Fibroblast of lung (primary cell): ENCODE data around the gene AGBL4. TPM values are rescaled to one million over a fixed set of nuclear protein-coding genes. Genes with fewer than 3 reads are reported as not detected.

Source experiments
- DNase-seq, 2 donors: peaks; one replicate each; pipeline versions ENCODE4 v3.0.0 to v3.0.0-alpha.2; 2010; ENCODE audit warnings: low read depth in 2 of 2
- H2AFZ ChIP-seq: 2 replicates; pipeline ENCODE4 v1.5.1; 2012; ENCODE audit warnings: low read length, control low read depth, inconsistent platforms
- H3K27ac ChIP-seq: 2 replicates; pipeline ENCODE4 v1.5.1; 2011; ENCODE audit warnings: low read length, control low read depth; ENCODE audit not compliant: insufficient read depth
- H3K27me3 ChIP-seq: 2 replicates; pipeline ENCODE4 v1.5.1; 2011; ENCODE audit warnings: mild to moderate bottlenecking, low read length; ENCODE audit not compliant: control insufficient read depth, insufficient read depth
- H3K36me3 ChIP-seq: 2 replicates; pipeline ENCODE4 v1.5.1; 2011; ENCODE audit warnings: low read length; ENCODE audit not compliant: control insufficient read depth, insufficient read depth
- H3K4me1 ChIP-seq: 2 replicates; pipeline ENCODE4 v1.5.1; 2011; ENCODE audit warnings: low read length; ENCODE audit not compliant: control insufficient read depth, insufficient read depth; ENCODE audit errors: extremely low read depth
- H3K4me2 ChIP-seq: 2 replicates; pipeline ENCODE4 v1.5.1; 2011; ENCODE audit warnings: low read length, control low read depth; ENCODE audit not compliant: insufficient read depth; ENCODE audit errors: extremely low read depth
- H3K4me3 ChIP-seq, 4 experiments: fragments of 200-600 bp in 1 of 4; sonication (generic) in 1 of 4; replicated peaks in 1 of 4; 2 replicates each; pipeline ENCODE4 v1.5.1; 2011 to 2016; ENCODE audit warnings: low read length in 4 of 4, low read depth in 3 of 4, mild to moderate bottlenecking in 3 of 4, control low read depth in 2 of 4, inconsistent platforms in 1 of 4, mixed read lengths in 1 of 4; ENCODE audit not compliant: insufficient read depth in 1 of 4; ENCODE audit errors: control extremely low read depth in 1 of 4
- H3K79me2 ChIP-seq: 2 replicates; pipeline ENCODE4 v1.5.1; 2012; ENCODE audit warnings: mild to moderate bottlenecking, low read length, inconsistent platforms; ENCODE audit not compliant: control insufficient read depth, insufficient read depth
- H3K9ac ChIP-seq: 2 replicates; pipeline ENCODE4 v1.5.1; 2011; ENCODE audit warnings: mild to moderate bottlenecking, low read length, control low read depth; ENCODE audit not compliant: insufficient read depth
- H3K9me3 ChIP-seq: 2 replicates; pipeline ENCODE4 v1.5.1; 2012; ENCODE audit warnings: low read depth, low read length; ENCODE audit not compliant: control insufficient read depth, insufficient read depth
- H4K20me1 ChIP-seq: 2 replicates; pipeline ENCODE4 v1.5.1; 2011; ENCODE audit warnings: low read length; ENCODE audit not compliant: control insufficient read depth, insufficient read depth; ENCODE audit errors: extremely low read depth
- EZH2 ChIP-seq: IDR thresholded peaks from 2 replicates; pipeline ENCODE4 v1.5.1; 2012; ENCODE audit warnings: low read length, control low read depth, mild to moderate bottlenecking; ENCODE audit errors: missing control alignments
- polyA plus RNA-seq, 2 donors: library from polyadenylated mRNA; depleted of rRNA in 1 of 2; stranded (reverse) in 1 of 2; unstranded in 1 of 2; fragments of >200 nt; gene quantifications; 2 replicates each; pipeline ENCODE4 v1.2.1, GENCODE V29; 2011 to 2012; ENCODE audit warnings: missing spikeins in 1 of 2
- total RNA-seq: library from RNA; depleted of rRNA; stranded (reverse); fragments of >200 nt; gene quantifications from 2 replicates; pipeline ENCODE4 v1.2.1, GENCODE V29; 2014
- TF ChIP-seq, protein P1 (sequence below), 2 donors: IDR thresholded peaks in 1 of 2; conservative IDR thresholded peaks in 1 of 2; 1 replicate in 1 of 2; 2 replicates in 1 of 2; pipeline ENCODE4 v1.5.1; 2011 to 2012; ENCODE audit warnings: low read length in 2 of 2, control low read depth in 1 of 2, inconsistent platforms in 1 of 2, low read depth in 1 of 2, mild to moderate bottlenecking in 1 of 2

AGBL4 gene
- total and polyA plus RNA-seq, 2 donors (not counting 1 experiment from before 2014, with no cell fraction given): not detected

DNA sequence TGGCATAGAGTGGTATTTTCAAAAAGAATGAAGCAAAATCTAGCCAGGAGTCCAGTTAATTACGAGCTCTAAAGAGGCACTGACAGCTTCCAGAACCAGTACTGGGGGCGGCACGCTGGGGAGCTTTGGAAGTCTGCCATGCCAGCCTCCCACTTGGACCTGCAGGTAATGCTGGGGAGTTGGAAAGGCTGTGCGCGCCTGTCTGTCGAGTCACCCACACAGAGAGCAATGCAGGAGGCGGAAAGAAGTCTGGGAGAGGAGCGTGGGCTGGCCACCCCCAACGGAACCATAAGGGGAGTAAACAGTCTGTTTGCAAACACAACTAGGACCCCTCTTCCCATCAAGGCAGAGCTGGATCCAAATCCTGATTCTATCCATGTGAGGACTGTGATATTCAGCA, 1331.5 kb downstream of the AGBL4 start:
- H3K4me3 ChIP-seq: no peak overlapping the region
- TF ChIP-seq, protein P1, sequence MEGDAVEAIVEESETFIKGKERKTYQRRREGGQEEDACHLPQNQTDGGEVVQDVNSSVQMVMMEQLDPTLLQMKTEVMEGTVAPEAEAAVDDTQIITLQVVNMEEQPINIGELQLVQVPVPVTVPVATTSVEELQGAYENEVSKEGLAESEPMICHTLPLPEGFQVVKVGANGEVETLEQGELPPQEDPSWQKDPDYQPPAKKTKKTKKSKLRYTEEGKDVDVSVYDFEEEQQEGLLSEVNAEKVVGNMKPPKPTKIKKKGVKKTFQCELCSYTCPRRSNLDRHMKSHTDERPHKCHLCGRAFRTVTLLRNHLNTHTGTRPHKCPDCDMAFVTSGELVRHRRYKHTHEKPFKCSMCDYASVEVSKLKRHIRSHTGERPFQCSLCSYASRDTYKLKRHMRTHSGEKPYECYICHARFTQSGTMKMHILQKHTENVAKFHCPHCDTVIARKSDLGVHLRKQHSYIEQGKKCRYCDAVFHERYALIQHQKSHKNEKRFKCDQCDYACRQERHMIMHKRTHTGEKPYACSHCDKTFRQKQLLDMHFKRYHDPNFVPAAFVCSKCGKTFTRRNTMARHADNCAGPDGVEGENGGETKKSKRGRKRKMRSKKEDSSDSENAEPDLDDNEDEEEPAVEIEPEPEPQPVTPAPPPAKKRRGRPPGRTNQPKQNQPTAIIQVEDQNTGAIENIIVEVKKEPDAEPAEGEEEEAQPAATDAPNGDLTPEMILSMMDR (conservative IDR thresholded peaks at IDR 0.05 in 1 of 2, IDR thresholded peaks at IDR 0.05 in 1 of 2; ENCODE audit: low read depth in 1 of 2, low read length in 2 of 2): no peak
- TF ChIP-seq EZH2: no peak
- H4K20me1 ChIP-seq: no peaks in the 10 kb centered on the region
- H3K9me3 ChIP-seq: no peaks in the 10 kb centered on the region
- DNase-seq: no peak
- H3K9ac ChIP-seq: no peak overlapping the region
- H2AFZ ChIP-seq: no peak overlapping the region
- no peaks in the 10 kb centered on the region for H3K79me2 ChIP-seq
- no peaks in the 10 kb centered on the region for H3K27me3 ChIP-seq
- no peak overlapping the region for H3K4me2 ChIP-seq
- no peak overlapping the region for H3K27ac ChIP-seq
- H3K4me1 ChIP-seq: no peaks in the 10 kb centered on the region
- no peaks in the 10 kb centered on the region for H3K36me3 ChIP-seq

DNA sequence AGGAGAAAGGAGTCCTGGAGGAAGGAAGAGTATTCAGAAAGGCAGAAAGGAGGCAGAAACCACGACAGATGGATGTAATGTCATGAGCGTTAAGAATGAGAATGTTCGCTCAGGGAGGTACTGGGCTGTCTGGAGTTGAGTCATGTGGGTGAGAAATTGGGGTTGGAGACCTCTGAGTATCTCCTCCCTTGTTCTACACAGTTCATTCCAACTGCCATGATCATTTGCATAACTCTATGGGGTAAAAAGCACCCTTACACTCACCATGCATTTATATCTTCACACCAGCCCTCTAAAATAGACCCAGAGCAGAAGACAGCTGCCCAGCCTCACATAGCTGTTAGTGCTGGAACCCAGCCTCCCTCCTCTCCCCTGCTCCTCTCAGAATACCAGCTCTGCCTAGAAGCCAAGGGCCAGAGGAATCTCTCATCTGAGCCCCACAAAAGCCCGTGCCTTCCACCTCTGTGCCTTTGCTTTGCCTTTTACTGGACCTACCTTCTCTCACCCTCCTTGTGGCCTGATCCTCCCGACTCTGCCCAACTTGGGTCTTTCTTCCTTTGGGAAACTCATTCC, 1332.2 kb downstream of the AGBL4 start:
- H3K4me1 ChIP-seq: no peaks in the 10 kb centered on the region
- no peaks in the 10 kb centered on the region for H4K20me1 ChIP-seq
- H3K4me2 ChIP-seq: no peak overlapping the region
- H2AFZ ChIP-seq: no peak overlapping the region
- H3K9ac ChIP-seq: no peak overlapping the region
- H3K9me3 ChIP-seq: no peaks in the 10 kb centered on the region
- H3K27me3 ChIP-seq: no peaks in the 10 kb centered on the region
- DNase-seq: peak in 1 of 2 donors; percentile 48
- no peaks in the 10 kb centered on the region for H3K79me2 ChIP-seq
- TF ChIP-seq, protein P1 (conservative IDR thresholded peaks at IDR 0.05 in 1 of 2, IDR thresholded peaks at IDR 0.05 in 1 of 2; ENCODE audit: low read depth in 1 of 2, low read length in 2 of 2): no peak
- no peak for TF ChIP-seq EZH2
- H3K36me3 ChIP-seq: no peaks in the 10 kb centered on the region
- H3K27ac ChIP-seq: no peak overlapping the region
- H3K4me3 ChIP-seq: no peak overlapping the region

DNA sequence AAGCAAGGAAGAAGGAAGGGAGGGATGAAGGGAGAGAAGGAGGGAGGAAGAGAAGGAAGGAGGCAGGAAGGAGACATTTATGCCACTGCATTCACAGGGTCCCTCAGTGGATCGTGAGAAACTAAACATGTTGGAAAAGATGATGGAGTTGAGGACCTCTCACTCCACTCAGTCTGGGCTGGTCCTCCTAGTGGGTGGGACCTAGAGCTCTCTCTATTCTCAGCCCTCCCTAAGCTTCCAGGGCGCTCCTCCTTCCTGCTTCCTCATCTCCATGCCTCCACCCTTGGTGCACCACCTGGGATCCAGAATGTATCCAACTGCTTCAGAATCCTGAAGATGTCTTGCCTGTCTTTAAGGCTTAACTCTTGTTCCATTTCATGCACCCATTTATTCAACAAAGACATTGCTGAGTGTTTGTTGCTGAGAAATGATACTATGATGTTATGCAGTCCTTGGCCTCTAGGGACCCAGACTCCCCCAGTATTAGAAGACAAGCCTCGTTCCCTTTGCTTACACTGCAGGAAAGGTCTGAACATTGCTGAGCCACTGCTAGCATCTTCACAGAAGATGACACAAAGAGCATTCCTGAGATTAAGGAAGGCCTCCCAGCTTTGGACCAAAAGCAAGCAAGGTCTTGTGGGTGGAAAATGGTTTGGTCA, 1335.5 kb downstream of the AGBL4 start:
- H4K20me1 ChIP-seq: no peaks in the 10 kb centered on the region
- H3K27ac ChIP-seq: no peak overlapping the region
- TF ChIP-seq, protein P1 (conservative IDR thresholded peaks at IDR 0.05 in 1 of 2, IDR thresholded peaks at IDR 0.05 in 1 of 2; ENCODE audit: low read depth in 1 of 2, low read length in 2 of 2): peak; percentile 17 to 40
- TF ChIP-seq EZH2: no peak
- H3K79me2 ChIP-seq: no peaks in the 10 kb centered on the region
- H3K4me3 ChIP-seq: no peak overlapping the region
- no peak overlapping the region for H2AFZ ChIP-seq
- H3K27me3 ChIP-seq: no peaks in the 10 kb centered on the region
- no peak for DNase-seq
- no peak overlapping the region for H3K9ac ChIP-seq
- H3K36me3 ChIP-seq: no peaks in the 10 kb centered on the region
- H3K4me2 ChIP-seq: no peak overlapping the region
- no peaks in the 10 kb centered on the region for H3K9me3 ChIP-seq
- H3K4me1 ChIP-seq: no peaks in the 10 kb centered on the region
